T-helper 17 cell (primary cell): Measurements from ENCODE around the gene C19orf85. TPM values are rescaled to one million over a fixed set of nuclear protein-coding genes. Genes with fewer than 3 reads are reported as not detected.
"Not testable (repeated sequence)": the region's sequence is repeated elsewhere in the genome, so short reads cannot be mapped to it uniquely, and the experiment has no call there.

Experiments used
- ATAC-seq: fragments of 150-1000 bp; cut with Tn5 transposase; 2 replicates; pipeline ENCODE4 v1.10.0; 2021; ENCODE audit warnings: mild to moderate bottlenecking, moderate library complexity
- DNase-seq, 3 donors: peaks; one replicate each; pipeline versions ENCODE4 v3.0.0 to v3.0.0-alpha.2; 2020 to 2021
- H3K9me3 ChIP-seq: one replicate; pipeline ENCODE4 v1.7.0; 2013; ENCODE audit warnings: low read length, mild to moderate bottlenecking; ENCODE audit not compliant: control insufficient read depth, poor library complexity, severe bottlenecking
- H3K27ac Mint-ChIP-seq: one replicate; pipeline ENCODE4 v1.8.0; 2022; ENCODE audit warnings: mild to moderate bottlenecking, moderate library complexity, mixed read lengths
- H3K27me3 Mint-ChIP-seq: one replicate; pipeline ENCODE4 v1.8.0; 2022; ENCODE audit warnings: mixed read lengths
- H3K36me3 Mint-ChIP-seq: one replicate; pipeline ENCODE4 v1.8.0; 2022; ENCODE audit warnings: low read depth, mixed read lengths
- H3K4me1 Mint-ChIP-seq: one replicate; pipeline ENCODE4 v1.8.0; 2022; ENCODE audit warnings: mild to moderate bottlenecking, mixed read lengths
- H3K4me3 Mint-ChIP-seq: one replicate; pipeline ENCODE4 v1.8.0; 2022; ENCODE audit warnings: mild to moderate bottlenecking, moderate library complexity, mixed read lengths
- total RNA-seq, 4 donors: library from RNA in 2 of 4; stranded (reverse) in 2 of 4; gene quantifications; one replicate each; pipeline ENCODE4 v1.2.3 and lab custom pipeline; 2022 to 2026

The C19orf85 gene
- total RNA-seq, 2 donors from 2014 or later, result not detected

DNA sequence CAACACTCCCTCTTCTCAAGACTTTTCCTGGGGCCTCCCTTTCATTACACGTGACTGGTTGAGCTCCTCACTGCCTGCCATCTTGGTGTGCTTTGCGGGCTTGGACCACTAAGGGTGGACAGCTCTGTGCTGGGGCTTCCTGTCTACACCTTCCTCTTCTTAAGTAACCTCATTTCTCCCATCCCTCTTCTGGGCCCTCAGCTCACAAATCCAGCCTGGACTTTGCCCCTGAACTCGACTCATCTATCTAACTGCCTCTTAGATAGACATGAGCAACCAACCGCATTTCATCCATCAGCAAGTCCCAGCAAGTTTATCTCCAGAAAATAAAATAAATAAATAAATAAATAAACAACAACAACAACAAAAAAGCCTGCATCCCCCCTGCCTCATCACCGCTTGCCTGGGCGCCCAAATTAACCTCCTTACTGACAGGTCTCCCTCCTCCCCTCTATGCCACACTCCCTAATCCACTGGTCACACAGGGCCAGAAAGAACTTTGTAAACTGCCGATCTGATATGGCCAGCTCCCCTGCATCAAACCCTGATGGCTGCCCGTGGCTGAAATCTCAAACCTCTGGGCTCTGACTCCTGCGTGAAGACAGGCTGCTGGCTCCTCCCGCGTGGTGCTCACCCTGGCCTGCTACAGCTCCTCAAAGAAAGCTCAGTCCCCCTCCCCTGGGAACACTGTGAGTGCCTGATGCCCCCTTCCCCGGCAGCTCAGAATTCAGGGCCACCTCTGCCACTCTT is 10.9 kb downstream of the C19orf85 start:
- ATAC-seq (no peak), DNase-seq (no peak)
- no peak overlapping the region for H3K27ac Mint-ChIP-seq
- peak overlapping the region; percentile 83 for H3K4me3 Mint-ChIP-seq
- H3K27me3 Mint-ChIP-seq, result no peaks in the 10 kb centered on the region
- peaks cover 9% of the 10 kb centered on the region for H3K36me3 Mint-ChIP-seq
- no peaks in the 10 kb centered on the region for H3K9me3 ChIP-seq
- H3K4me1 Mint-ChIP-seq, result peaks cover 12% of the 10 kb centered on the region

GRCh38 chr19:55452749-55453346 is 11.7 kb downstream of the C19orf85 start:
- H3K27me3 Mint-ChIP-seq, result no peaks in the 10 kb centered on the region
- peak overlapping the region; percentile 81 for H3K4me3 Mint-ChIP-seq
- peaks cover 12% of the 10 kb centered on the region for H3K4me1 Mint-ChIP-seq
- H3K27ac Mint-ChIP-seq, result peak overlapping the region; percentile 11
- DNase-seq, result peak in 1 of 3 donors; percentile 31
- ATAC-seq, result peak; percentile 65
- peaks cover 9% of the 10 kb centered on the region for H3K36me3 Mint-ChIP-seq
- no peaks in the 10 kb centered on the region for H3K9me3 ChIP-seq

- H3K36me3 Mint-ChIP-seq, result peaks cover 9% of the 10 kb centered on the region
- H3K27ac Mint-ChIP-seq, result peak overlapping the region; percentile 11
- H3K9me3 ChIP-seq, result no peaks in the 10 kb centered on the region
- DNase-seq (peak in 1 of 3 donors; percentile 25), ATAC-seq (peak; percentile 24)
- H3K4me1 Mint-ChIP-seq, result peaks cover 12% of the 10 kb centered on the region
- H3K4me3 Mint-ChIP-seq, result peak overlapping the region; percentile 81
- no peaks in the 10 kb centered on the region for H3K27me3 Mint-ChIP-seq
Observed at GRCh38 chr19:55451965-55452748, 12.4 kb downstream of the C19orf85 start.

DNA sequence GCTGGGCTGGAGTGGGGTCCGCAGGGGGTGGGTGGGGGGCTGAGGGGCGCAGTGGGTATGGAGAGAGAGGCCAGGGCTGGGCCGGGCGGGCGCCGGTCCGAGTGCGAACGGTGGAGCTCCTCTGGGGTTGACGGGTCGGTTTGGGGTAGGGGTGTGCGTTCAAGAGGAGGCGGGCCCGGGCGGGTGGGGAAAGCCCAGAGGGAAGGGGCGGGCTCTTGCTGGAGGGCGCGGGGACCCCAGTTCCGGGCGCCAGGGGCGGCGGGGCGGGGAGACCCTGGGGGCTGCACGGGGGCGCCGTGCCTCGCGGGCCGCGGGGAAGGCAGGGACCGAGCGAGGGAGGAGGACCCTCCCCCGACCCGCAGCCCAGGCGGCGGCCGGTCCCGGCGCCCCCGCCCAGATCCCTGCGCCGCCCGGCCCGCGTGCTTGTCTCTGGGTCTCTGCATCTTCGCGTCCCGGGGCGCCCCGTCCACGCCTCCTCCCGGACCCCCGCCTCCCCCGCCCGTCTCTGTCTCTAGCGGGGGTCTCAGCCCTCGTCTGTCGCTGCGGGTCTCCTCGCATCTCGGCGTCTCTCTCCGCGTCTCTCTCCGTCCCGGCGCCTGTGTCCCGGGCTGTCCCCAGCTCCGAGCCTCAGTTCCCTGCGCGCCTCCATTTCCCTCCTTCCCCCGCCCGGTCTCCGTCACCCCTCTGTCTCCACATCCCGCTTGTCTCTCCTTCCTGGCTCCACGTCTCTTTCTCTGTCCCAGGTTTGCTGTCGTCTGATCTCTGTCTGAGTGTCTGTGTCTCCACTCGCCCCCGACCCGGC is 13.2 kb downstream of the C19orf85 start:
- H3K27ac Mint-ChIP-seq, result no peak overlapping the region
- H3K9me3 ChIP-seq, result no peaks in the 10 kb centered on the region
- ATAC-seq, result peak; percentile 49
- peak overlapping the region; percentile 81 for H3K4me3 Mint-ChIP-seq
- DNase-seq, result no peak
- H3K4me1 Mint-ChIP-seq, result peaks cover 12% of the 10 kb centered on the region
- peaks cover 9% of the 10 kb centered on the region for H3K36me3 Mint-ChIP-seq
- H3K27me3 Mint-ChIP-seq, result no peaks in the 10 kb centered on the region

GRCh38 chr19:55449469-55449868 is 15.1 kb downstream of the C19orf85 start:
- H3K4me3 Mint-ChIP-seq, result no peak overlapping the region
- H3K27ac Mint-ChIP-seq, result no peak overlapping the region
- H3K9me3 ChIP-seq, result no peaks in the 10 kb centered on the region
- DNase-seq, result no peak
- no peak for ATAC-seq
- H3K27me3 Mint-ChIP-seq, result peaks cover 14% of the 10 kb centered on the region
- H3K36me3 Mint-ChIP-seq, result peaks cover 9% of the 10 kb centered on the region
- peaks cover 9% of the 10 kb centered on the region for H3K4me1 Mint-ChIP-seq

GRCh38 chr19:55448175-55448490 is 16.4 kb downstream of the C19orf85 start:
- Mint-ChIP-seq H3K4me1 (peaks cover 11% of the 10 kb centered on the region), H3K27me3 (peaks cover 24% of the 10 kb centered on the region)
- not testable (repeated sequence) for H3K4me3 Mint-ChIP-seq, H3K27ac Mint-ChIP-seq, H3K36me3 Mint-ChIP-seq, H3K9me3 ChIP-seq, DNase-seq, ATAC-seq

DNA sequence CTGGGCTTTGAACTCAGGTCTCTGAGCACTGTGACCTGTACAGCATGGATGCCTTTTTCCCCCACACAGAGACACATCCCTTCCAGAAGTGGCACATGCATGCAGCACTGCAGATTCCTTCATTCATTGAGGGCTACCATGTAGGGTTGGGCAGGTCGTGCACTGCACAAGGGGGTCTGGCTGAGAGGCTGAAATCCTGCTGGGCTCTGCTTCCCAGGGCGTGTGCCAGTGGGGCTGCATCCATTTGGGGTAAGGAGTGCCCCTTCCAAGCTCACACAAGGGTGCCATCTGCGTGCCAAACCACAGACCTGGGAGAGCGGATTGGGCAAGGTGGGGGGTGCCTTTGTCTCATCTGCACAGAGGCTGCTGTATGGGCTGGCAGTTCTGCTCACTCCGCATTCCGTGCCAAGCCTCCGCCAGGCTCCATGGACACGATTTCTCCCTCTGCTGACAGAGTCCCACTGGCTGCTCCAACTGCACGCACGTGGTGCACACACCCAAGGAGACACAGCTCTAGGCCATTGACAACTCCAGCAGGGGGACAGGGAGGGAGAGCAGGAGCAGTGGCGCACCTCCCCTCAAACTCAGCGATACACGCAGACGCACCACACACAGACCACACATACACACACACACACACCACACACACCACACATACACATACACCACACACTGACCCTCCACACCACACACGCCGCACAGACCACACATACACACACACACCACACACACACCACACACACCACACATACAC is 17.0 kb downstream of the C19orf85 start:
- Mint-ChIP-seq H3K36me3 (peaks cover 4% of the 10 kb centered on the region), H3K4me3 (no peak overlapping the region), H3K4me1 (peaks cover 16% of the 10 kb centered on the region), H3K27ac (no peak overlapping the region), H3K27me3 (peaks cover 24% of the 10 kb centered on the region)
- DNase-seq, result no peak
- peak; percentile 30 for ATAC-seq
- H3K9me3 ChIP-seq, result no peaks in the 10 kb centered on the region

DNA sequence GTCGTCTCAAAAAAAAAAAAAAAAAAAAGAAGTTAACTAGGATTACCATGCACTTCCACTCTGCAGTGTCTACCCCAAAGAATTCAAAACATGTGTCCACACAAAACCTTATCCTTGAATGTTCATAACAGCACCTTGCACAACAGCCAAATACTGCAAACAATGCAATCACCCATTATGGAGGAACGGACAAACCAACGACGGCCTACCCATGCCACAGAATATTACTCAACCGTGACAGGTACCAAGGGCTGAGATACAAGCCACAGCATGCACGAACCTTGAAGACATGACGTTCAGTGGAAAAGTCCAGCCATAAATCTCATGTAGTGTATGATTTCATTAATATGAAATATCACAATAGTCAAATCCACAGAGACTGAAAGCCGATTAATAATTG is 18.5 kb downstream of the C19orf85 start:
- Mint-ChIP-seq H3K4me3 (no peak overlapping the region), H3K4me1 (peaks cover 19% of the 10 kb centered on the region), H3K27me3 (peaks cover 31% of the 10 kb centered on the region), H3K27ac (no peak overlapping the region), H3K36me3 (peaks cover 8% of the 10 kb centered on the region)
- ATAC-seq (no peak), DNase-seq (no peak)
- H3K9me3 ChIP-seq, result no peaks in the 10 kb centered on the region

- peaks cover 19% of the 10 kb centered on the region for H3K4me1 Mint-ChIP-seq
- H3K4me3 Mint-ChIP-seq, result no peak overlapping the region
- H3K27me3 Mint-ChIP-seq, result peaks cover 44% of the 10 kb centered on the region
Observed at GRCh38 chr19:55444646-55445045, 19.9 kb downstream of the C19orf85 start.

DNA sequence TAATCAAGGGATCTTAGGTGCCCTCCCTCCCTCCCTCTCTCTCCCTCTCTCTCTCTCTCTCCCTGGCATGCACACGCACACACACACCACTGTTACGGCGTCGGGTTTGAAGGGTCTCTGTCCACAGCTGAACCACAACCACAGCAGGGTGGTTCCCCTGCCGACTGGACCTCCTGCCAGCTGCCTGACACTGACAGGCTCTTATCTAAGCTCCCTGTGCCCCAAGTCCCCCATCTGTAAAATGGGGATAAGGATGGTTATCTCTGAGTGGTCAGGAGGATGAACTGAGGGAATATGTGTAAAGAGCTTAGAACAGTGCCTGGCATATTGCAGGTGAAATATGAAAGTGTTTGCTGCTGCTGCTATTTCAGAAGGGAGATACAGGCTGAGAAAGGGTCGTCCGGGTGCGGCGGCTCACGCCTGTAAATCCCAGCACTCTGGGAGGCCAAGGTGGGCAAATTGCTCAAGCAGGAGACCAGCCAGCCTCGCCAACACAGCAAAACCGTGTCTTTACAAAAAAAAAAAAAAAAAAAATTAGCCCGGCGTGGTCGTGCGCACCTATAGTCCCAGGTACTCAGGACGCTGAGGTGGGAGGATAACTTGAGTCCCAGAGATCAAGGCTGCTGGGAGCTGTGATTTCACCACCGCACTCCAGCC is 20.6 kb downstream of the C19orf85 start:
- ATAC-seq, result no peak
- H3K27me3 Mint-ChIP-seq, result peaks cover 50% of the 10 kb centered on the region

More at GRCh38 chr19:55444646-55445045, 19.9 kb downstream of the C19orf85 start:
- no peak for ATAC-seq
- no peak overlapping the region for H3K27ac Mint-ChIP-seq
- no peaks in the 10 kb centered on the region for H3K9me3 ChIP-seq
- peaks cover 8% of the 10 kb centered on the region for H3K36me3 Mint-ChIP-seq
- DNase-seq, result no peak

DNA sequence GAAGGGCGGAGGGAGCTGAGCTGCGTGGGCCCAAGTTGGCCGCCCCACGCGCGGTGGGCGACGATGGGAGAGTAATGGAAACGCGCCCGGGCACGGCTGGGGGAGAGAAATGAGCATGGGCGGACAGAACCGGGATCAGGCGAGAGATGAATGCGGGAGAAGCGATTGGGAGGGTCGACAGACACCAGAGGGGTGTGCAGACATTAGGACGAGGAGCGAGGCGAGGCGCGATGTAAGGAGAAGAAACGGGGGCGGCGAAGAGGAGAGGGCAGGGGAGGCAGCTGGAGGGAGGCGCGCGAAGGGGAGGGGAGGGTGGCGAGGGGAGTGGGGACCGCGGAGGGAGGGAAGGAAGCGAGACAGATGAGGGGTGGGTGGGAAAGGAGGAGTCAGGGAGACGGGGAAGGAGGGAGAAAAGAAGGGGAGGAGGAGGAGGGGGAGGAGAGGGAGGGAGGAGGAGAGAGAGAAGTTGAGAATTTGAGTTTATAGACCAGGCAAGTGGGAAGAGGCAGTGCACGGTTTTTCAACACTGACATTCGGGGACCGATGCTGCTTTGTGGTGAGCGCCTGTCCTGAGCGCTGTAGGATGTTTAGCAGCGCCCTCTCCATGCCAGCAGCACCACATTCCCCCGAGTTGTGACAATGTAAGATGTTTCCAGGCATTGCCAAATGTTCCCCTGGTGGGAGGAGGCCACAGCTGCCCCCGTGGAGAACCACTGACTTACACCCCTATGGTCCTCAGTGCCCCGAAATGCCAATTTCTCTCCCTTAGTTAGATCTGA is 21.3 kb downstream of the C19orf85 start, which contains the start of gene SHISA7:
SHISA7 (minus strand) TSS at position 256 of the 779 bp plus-strand sequence. CDS start 437 bp downstream, outside the sequence.
- DNase-seq (no peak), ATAC-seq (no peak)
- Mint-ChIP-seq H3K4me3 (peak within 1 kb of the TSS; percentile 68), H3K27me3 (peaks cover 58% of the 10 kb centered on the region), H3K36me3 (peaks cover 9% of the 10 kb centered on the region), H3K4me1 (peaks cover 19% of the 10 kb centered on the region), H3K27ac (no peak within 1 kb of the TSS)
- no peaks in the 10 kb centered on the region for H3K9me3 ChIP-seq

More for the DNA sequence above, 20.6 kb downstream of the C19orf85 start:
- peaks cover 9% of the 10 kb centered on the region for H3K36me3 Mint-ChIP-seq
- no peak for DNase-seq
- no peak overlapping the region for H3K27ac Mint-ChIP-seq
- H3K4me1 Mint-ChIP-seq, result peaks cover 19% of the 10 kb centered on the region
- no peaks in the 10 kb centered on the region for H3K9me3 ChIP-seq
- H3K4me3 Mint-ChIP-seq, result peak overlapping the region; percentile 68
